GM06990 (cell line): ENCODE data around the gene CACNA1C.
"Not testable (repeated sequence)": the region's sequence is repeated elsewhere in the genome, so short reads cannot be mapped to it uniquely, and the experiment has no call there.

ENCODE experiments used
- DNase-seq: peaks from one replicate; pipeline ENCODE4 v3.0.0-alpha.2; 2011; ENCODE audit not compliant: insufficient read length; ENCODE audit errors: extremely low read depth
- H3K27me3 ChIP-seq: replicated peaks from 2 replicates; pipeline ENCODE4 v1.6.0; 2011; ENCODE audit warnings: low read length; ENCODE audit not compliant: control insufficient read depth, insufficient read depth
- H3K36me3 ChIP-seq: 2 replicates; pipeline ENCODE4 v1.5.1; 2011; ENCODE audit warnings: low read length; ENCODE audit not compliant: control insufficient read depth, insufficient read depth
- H3K4me3 ChIP-seq: replicated peaks from 2 replicates; pipeline ENCODE4 v1.5.1; 2011; ENCODE audit warnings: low read depth, mild to moderate bottlenecking, control low read depth, low read length
- CTCF ChIP-seq: IDR thresholded peaks from 2 replicates; pipeline ENCODE4 v1.5.1; 2011; ENCODE audit warnings: low read length, control low read depth, mild to moderate bottlenecking, inconsistent platforms; ENCODE audit not compliant: insufficient read depth, poor library complexity, severe bottlenecking

Gene CACNA1C

GRCh38 chr12:2098852-2099251 is 46.1 kb downstream of the CACNA1C start:
- no peak for DNase-seq
- Histone ChIP-seq H3K27me3 (no peaks in the 10 kb centered on the region), H3K36me3 (no peaks in the 10 kb centered on the region), H3K4me3 (no peak overlapping the region)
- TF ChIP-seq CTCF: no peak

GRCh38 chr12:2099595-2099994 is 46.8 kb downstream of the CACNA1C start:
- no peak for TF ChIP-seq CTCF
- Histone ChIP-seq H3K4me3 (no peak overlapping the region), H3K36me3 (no peaks in the 10 kb centered on the region), H3K27me3 (no peaks in the 10 kb centered on the region)
- DNase-seq: no peak

- Histone ChIP-seq H3K36me3 (no peaks in the 10 kb centered on the region), H3K4me3 (no peak overlapping the region), H3K27me3 (no peaks in the 10 kb centered on the region; the same call in 1 of the 2 replicates)
- no peak for DNase-seq
- no peak for TF ChIP-seq CTCF
Observed at GRCh38 chr12:2101359-2101758, 48.6 kb downstream of the CACNA1C start.

GRCh38 chr12:2101771-2102170 is 49.0 kb downstream of the CACNA1C start:
- Histone ChIP-seq H3K4me3 (no peak overlapping the region), H3K36me3 (no peaks in the 10 kb centered on the region), H3K27me3 (no peaks in the 10 kb centered on the region; the same call in 1 of the 2 replicates)
- DNase-seq: no peak
- TF ChIP-seq CTCF: no peak

- not testable (repeated sequence) for H3K36me3 ChIP-seq, H3K4me3 ChIP-seq, DNase-seq, H3K27me3 ChIP-seq
Observed at GRCh38 chr12:2102736-2103135, 49.9 kb downstream of the CACNA1C start.

GRCh38 chr12:2105387-2105786 is 52.6 kb downstream of the CACNA1C start:
- not testable (repeated sequence) for H3K36me3 ChIP-seq, H3K4me3 ChIP-seq, DNase-seq, H3K27me3 ChIP-seq

GRCh38 chr12:2108166-2108565 is 55.4 kb downstream of the CACNA1C start:
- DNase-seq: no peak
- Histone ChIP-seq H3K36me3 (no peaks in the 10 kb centered on the region), H3K4me3 (no peak overlapping the region), H3K27me3 (no peaks in the 10 kb centered on the region; the same call in 1 of the 2 replicates)
- TF ChIP-seq CTCF: no peak
